ENCODE measurements around the gene KPNA6.

- TF ChIP-seq CHD2 (IDR thresholded peaks at IDR 0.05; ENCODE audit: borderline replicate concordance, low read depth, low read length) (no peak), CTCF (IDR thresholded peaks at IDR 0.05 in 2 of 3, conservative IDR thresholded peaks at IDR 0.05 in 1 of 3; ENCODE audit: control insufficient read depth in 2 of 3, extremely low read depth in 1 of 3, insufficient read depth in 1 of 3, low read depth in 3 of 3, low read length in 3 of 3) (no peak)
These were observed 113.7 kb downstream of the KPNA6 start for GRCh38 chr1:32221581-32221979.
